Erythroblast (primary cell): ENCODE data around the gene ATP13A4.

Experiments used
- GATA1 ChIP-seq: IDR thresholded peaks from 2 replicates; pipeline ENCODE4 v1.6.1; 2011; ENCODE audit warnings: low read depth, mild to moderate bottlenecking, control low read depth, low read length, moderate library complexity
- POLR2A ChIP-seq: IDR thresholded peaks from 2 replicates; pipeline ENCODE4 v1.6.1; 2011; ENCODE audit warnings: mild to moderate bottlenecking, low read length

DNA sequence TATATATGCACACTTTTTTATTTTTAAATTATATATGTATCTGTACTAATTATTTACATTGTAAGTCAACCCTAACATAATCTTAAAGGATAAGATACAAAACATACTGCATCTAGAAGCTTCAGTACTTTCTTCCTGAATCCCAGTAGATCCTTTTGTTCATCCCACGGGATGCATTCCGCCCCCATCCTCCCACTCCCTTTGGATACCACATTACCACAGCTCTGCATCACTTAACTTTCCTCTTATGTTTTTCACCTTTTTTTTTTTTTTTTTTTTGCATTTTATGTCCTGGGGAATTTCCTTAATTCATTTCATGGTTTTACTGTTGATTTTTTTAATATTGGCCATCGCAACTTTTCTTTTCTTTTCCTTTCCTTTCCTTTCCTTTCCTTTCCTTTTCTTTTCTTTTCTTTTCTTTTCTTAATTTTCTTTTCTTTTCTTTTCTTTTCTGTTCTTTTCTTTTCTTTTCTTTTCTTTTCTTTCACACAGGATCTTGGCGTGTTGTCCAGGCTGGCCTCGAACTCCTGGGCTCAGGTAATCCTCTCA, 41.3 kb upstream of the ATP13A4 start:
- TF ChIP-seq POLR2A (no peak), GATA1 (no peak)
